Measurements from ENCODE around the gene XIRP1.

DNA sequence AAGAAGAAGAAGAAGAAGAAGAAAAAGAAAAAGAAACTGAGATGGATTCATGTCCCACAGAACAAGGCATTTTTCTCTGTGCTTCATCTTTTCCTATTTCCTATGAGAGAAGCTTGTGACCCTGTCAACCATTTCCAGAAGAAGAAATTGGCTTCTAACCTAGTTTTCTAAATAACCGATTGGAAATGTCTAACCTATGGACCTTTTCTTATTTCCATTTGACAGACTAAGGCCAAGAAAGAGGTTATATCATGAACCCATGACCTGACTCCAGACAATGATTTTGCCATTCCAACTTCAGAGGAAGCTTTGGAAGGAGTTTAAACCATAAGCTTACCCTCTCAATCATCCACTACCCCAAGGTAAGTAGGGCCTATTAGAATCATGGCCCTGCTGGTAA is 22.7 kb downstream of the XIRP1 start:
- TF ChIP-seq CTCF (IDR thresholded peaks at IDR 0.05; ENCODE audit: low read length): no peak
- no peak for TF ChIP-seq EZH2phosphoT487 (IDR thresholded peaks at IDR 0.05; ENCODE audit: low read length)

All from MM.1S (cell line).